Cardiac septum (tissue), 1 donor: Measurements from ENCODE around the gene MBLAC1. TPM values are rescaled to one million over a fixed set of nuclear protein-coding genes. Genes with fewer than 3 reads are reported as not detected.
A peak's percentile ranks its signal among the peaks of the same experiment; 100 is the strongest.
"Not testable (repeated sequence)": the region's sequence is repeated elsewhere in the genome, so short reads cannot be mapped to it uniquely, and the experiment has no call there.

Source experiments
- DNase-seq: peaks from one replicate; pipeline ENCODE4 v3.0.0-alpha.2; 2020; ENCODE audit warnings: low spot score
- intact Hi-C: fragments of 100-400 bp; cut with DNase I; formaldehyde crosslinking; loops from one replicate; pipeline ENCODE4 v1.14.0; 2022
- total RNA-seq: library from RNA; stranded (reverse); fragmentation: NEBNext Ultra II Directional; extraction: Animal tissue kit (Norgen Biotek cat#: 25700); gene quantifications from one replicate; pipeline ENCODE4 v1.2.1, GENCODE V29; 2021
- donor health status: DM: no; HTN: no; CAD: no.

MBLAC1 gene
- total RNA-seq, 1 donor from 2014 or later, result 1.5 TPM

DNA sequence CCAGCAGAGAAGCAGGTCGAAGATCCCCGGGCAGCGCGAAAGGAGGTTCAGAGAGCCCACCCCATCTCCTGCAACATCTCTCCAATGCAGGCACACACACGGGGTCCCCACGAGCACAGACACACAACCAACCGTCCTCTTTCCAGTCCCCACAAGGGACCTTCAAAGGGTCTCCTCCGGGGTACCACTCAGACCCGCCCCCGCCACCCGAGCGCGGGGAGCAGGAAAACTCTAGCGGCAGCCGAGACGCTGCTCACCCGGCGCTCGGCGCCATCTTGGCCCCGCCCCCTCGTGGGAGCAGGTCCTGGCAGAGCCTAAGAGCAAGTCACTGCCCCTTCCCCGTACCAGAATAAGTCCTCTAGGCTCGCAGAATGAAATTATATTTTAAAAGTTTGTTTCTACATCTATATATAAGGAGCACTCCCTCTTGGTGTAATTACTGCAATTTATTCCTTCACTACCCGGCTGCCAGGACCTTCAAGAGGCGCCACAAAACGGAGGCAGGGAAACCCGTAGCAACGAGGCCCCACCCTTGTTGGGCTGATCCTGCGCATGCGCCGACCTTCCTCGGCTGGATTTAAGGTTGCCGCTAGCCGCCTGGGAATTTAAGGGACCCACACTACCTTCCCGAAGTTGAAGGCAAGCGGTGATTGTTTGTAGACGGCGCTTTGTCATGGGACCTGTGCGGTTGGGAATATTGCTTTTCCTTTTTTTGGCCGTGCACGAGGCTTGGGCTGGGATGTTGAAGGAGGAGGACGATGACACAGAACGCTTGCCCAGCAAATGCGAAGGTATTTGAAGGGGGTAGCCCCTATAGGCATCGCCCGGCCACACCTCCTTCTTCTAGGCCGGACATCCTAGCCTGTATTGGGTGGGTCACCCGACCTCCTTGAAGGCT is 7.4 kb upstream of the MBLAC1 start, which contains the start of the genes CNPY4 and TAF6:
TSS of gene CNPY4 (plus strand) at position 563 of the 898 bp plus-strand sequence. CDS start at position 674, 111 bp downstream.
TSS of gene TAF6 (minus strand) at position 287 of the 898 bp plus-strand sequence. CDS start 5,149 bp downstream, outside the sequence.
- intact Hi-C loops, result loop anchor here (1.0 kb wide), 2 partner anchors 8 to 19 kb away; no protein-coding TSS in a partner anchor
- DNase-seq, result peak; percentile 98

DNA sequence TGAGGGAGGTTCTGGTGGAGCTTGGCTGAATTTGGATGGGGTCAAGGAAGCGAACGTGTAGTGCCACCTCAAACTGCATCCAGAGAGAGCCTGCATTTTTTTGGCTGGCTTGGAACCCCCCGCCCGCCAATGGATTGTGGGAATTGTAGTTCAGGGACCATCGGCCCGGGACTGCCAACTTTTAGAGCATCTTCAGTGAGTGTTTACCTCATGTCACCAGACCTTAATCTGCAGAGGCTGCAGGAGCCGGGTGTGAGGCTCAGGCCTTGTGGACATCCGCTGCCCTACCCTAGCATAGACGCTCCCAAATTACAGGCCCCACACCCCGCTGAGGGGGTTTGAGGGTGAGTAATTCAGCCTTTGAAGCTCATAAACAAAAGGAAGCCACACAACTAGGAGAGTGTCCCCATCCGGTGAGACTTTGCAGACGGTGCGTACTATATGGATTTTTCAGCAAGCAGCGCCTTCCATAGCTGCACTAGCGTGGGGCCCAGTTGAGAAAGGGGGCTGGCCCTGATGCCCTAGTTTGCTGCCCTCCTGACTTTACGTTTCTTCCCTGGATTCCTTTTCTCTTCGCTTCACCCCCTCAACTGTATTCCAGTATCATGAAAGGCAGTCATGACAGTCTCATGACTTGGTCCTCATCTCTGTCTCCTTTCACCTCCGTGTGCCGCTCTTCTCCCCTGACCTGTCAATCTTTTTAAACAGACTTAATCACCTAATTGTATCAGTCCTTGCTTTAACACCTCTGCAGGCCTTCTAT is 6.6 kb upstream of the MBLAC1 start:
- peak; percentile 80 for DNase-seq

DNA sequence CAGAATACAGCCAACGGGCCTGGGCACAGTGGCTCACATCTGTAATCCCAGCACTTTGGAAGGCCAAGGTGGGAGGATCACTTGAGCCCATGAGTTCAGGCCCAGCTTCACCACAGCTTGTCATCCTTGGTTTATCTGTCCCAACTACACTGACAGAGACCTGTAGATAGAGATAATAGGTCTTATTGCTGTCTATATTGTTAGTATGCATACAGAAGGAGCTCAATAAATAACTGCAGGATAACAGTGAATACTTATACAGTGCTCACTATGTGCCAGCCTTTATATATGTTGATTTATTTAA is 6.1 kb upstream of the MBLAC1 start:
- intact Hi-C loops, result no loop called here
- no peak for DNase-seq

More for the DNA sequence above, 6.6 kb upstream of the MBLAC1 start:
- intact Hi-C loops, result loop anchor here (1.0 kb wide), 2 partner anchors 7 to 20 kb away; no protein-coding TSS in a partner anchor

DNA sequence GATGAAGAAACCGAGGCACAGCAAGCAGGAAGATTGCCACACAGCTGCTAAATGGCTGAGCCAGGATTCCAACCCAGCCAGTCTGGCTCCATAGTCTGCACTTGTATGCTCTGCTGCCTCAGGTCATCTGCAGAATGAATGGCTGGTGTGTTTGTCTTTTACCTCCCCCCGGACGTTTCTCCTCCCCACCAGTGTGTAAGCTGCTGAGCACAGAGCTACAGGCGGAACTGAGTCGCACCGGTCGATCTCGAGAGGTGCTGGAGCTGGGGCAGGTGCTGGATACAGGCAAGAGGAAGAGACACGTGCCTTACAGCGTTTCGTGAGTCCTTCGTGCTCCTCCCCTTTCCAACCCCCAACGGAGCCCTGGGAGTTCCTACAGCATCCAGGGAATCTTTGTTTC is 4.7 kb upstream of the MBLAC1 start:
- DNase-seq, result no peak
- intact Hi-C loops, result no loop called here

DNA sequence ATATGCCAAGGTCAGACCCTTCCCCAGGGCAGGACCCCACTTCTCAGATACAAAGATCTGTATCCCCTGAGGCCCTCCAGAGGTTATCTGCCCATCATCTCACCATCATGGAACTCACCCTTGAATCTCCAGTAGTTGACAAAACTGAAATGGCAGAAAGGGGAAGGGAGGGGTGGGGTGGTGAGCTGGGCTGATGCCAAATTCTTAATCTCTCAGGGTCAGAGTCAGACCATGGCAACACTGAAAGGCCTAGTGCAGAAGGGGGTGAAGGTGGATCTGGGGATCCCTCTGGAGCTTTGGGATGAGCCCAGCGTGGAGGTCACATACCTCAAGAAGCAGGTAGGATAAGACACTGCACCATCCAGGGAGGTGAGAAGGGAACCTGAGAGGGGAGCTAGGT is 4.2 kb upstream of the MBLAC1 start:
- intact Hi-C loops, result no loop called here
- DNase-seq, result no peak

DNA sequence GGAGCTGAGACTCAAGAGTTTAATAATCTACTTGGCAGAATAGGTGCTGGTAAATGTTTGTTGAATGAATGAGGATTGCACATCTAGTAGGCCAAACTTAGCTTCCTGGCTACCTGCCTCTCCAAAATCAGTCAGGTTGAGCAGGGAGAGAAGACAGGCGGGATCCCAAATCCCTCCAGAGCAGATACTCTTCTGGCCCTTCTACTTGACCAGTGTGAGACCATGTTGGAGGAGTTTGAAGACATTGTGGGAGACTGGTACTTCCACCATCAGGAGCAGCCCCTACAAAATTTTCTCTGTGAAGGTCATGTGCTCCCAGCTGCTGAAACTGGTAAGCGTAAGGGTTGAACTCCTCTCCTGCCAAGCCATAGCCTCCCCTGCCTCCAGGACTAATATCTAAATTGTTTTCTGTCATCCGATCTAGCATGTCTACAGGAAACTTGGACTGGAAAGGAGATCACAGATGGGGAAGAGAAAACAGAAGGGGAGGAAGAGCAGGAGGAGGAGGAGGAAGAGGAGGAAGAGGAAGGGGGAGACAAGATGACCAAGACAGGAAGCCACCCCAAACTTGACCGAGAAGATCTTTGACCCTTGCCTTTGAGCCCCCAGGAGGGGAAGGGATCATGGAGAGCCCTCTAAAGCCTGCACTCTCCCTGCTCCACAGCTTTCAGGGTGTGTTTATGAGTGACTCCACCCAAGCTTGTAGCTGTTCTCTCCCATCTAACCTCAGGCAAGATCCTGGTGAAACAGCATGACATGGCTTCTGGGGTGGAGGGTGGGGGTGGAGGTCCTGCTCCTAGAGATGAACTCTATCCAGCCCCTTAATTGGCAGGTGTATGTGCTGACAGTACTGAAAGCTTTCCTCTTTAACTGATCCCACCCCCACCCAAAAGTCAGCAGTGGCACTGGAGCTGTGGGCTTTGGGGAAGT is 2.2 kb upstream of the MBLAC1 start:
- intact Hi-C loops, result loop anchor here (5.0 kb wide), 2 partner anchors 37 to 132 kb away; partner anchors contain the start of gene COPS6
- no peak for DNase-seq

DNA sequence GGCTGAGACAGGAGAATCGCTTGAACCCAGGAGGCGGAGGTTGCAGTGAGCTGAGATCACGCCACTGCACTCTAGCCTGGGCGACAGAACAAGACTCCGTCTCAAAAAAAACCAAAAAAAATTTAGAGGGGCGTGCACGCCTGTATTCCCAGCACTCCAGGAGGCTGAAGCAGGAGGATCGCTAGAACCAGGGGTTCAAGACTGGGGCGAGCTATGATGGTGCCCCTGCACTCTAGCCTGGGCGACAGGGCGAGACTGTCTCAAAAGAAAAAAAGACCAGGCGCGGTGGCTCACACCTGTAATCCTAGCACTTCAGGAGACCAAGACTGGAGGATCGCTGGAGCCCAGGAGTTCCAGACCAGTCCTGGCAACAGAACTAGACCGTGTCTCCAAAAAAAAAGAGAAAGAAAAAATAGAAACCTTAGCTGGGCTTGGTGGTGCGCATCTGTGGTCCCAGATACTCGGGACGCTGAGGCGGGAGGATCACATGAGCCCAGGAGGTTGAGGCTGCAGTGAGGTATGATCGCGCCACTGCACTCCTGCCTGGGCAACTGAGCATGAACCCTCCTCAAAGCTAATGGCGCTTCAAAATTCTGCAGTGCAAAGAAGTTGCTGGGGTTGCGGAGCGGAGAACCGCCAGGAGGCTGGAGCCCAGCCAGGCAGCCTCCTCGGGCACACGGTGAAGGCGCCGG is 382 bp upstream of the MBLAC1 start:
- intact Hi-C loops, result loop anchor here (2.0 to 5.0 kb wide), 3 partner anchors 26 to 134 kb away; partner anchors contain the start of genes AP4M1, COPS6 and MCM7
- DNase-seq, result no peak

DNA sequence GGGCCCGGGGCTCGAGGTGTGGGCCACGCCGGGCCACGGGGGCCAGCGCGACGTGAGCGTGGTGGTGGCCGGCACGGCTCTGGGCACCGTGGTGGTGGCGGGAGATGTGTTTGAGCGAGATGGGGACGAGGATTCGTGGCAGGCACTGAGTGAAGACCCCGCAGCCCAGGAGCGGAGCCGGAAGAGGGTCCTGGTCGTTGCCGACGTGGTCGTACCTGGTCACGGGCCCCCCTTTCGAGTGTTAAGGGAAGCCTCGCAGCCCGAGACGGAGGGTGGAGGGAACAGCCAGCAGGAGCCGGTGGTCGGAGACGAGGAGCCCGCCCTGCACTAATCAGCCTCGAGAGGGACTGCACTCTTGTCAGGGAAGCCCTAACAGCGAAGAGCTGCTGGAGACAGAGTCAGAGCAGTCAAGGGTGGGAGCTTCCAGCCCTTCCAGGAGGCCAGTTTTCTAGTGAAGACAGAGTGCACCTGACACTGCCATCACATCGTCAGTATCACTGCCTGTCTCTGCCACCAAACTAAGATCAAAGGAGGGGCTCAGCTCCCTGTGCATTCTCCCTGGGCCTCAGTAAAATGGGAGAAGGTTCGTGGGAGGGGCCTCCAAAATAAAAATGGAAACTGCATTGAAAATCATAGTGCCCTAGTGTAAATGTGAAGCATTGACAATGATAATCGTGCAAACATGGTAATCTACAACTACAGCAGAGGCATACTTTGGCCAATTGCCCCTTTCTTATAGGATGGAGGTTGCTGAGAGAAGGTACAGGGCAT is 1.3 kb downstream of the MBLAC1 start:
- no peak for DNase-seq
- intact Hi-C loops, result loop anchor here (1.0 to 5.0 kb wide), 4 partner anchors 9 to 136 kb away; partner anchors contain the start of genes AP4M1, CNPY4, COPS6 and MCM7

DNA sequence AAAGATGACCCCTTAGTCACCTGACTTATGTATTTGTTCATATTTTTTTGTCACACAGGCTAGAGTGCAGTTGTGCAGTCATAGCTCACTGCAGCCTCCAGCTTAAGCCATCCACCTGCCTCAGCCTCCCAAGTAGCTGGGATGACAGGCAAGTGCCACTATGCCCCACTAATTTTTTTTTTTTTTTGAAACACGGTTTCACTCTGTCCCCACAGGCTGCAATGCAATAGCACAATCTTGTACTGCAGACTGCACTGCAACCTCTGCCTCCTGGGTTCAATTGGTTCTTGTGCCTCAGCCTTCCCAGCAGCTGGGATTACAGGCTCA is 1.8 kb downstream of the MBLAC1 start:
- DNase-seq, result no peak
- intact Hi-C loops, result loop anchor here (5.0 kb wide), 2 partner anchors 41 to 136 kb away; partner anchors contain the start of gene COPS6

DNA sequence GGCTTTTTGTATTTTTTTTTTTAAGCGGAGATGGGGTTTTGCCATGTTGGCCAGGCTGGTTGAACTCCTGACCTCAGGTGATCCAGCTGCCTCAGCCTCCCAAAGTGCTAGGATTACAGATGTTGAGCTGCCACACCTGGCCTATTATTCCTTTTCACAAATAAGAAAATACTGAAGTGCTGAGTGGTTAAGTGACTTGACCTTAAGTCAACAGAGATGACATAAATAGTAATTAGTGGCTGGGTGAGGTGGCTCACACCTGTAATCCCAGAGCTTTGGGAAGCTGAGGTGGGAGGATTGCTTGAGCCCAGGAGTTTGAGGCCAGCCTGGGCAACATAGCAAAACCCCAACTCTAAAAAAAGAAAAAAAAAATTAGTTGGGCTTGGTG is 3.4 kb downstream of the MBLAC1 start:
- intact Hi-C loops, result loop anchor here (10.0 kb wide), 1 partner anchor 215 kb away; no protein-coding TSS in a partner anchor
- DNase-seq, result not testable (repeated sequence)

DNA sequence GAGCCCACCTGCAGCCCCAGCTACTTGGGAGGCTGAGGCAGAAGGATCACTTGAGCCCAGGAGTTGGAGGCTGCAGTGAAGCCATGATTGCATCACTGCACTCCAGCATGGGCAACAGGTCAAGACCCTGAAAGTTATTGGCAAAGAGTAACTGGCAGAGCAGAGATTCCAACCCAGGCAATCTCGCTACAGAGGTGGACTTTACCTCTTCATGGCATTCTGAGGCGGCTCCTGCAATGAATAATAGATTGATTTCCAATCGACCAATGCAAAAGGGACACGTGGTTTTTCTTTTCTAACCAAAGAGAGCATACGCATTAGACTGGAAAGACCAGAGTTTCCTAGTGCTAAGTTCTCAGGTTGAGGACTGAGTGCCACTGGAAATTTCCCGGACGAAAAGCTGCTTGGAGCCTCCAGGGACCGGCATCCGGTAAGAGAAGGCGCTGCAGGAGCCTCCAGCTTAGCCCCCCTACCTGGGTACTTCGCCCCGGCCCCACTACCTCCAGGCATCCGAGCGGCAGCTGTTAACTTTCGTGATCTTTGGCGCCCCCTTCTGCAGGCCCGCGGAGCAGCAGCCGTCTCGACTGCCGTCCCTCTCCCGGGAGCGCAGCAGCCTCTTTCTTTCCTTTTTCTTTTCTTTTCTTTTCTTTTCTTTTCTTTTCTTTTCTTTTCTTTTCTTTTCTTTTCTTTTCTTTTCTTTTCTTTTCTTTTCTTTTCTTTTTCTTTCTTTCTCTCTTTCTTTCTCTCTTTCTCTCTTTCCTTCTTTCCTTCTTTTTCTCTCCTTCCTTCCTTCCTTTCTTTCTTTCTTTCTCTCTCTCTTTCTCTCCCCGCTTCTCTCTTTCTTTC is 4.1 kb downstream of the MBLAC1 start:
- intact Hi-C loops, result loop anchor here (10.0 kb wide), 1 partner anchor 214 kb away; no protein-coding TSS in a partner anchor
- peak; percentile 90 for DNase-seq

DNA sequence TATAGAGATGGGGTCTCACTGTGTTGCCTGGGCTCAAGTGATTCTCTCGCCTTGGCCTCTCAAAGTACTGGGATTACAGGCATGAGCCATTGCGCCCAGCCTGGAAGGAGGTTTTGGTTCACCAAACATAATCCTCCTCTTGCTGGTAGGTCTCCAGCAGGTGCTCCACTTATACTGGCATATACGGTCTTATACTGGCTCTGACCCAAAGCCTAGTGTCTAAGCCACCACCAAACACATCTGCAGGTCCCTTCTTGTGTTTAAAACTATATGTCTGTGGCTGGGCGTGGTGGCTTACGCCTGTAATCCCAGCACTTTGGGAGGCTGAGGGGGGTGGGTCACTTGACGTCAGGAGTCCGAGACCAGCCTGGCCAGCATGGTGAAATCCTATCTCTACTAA is 5.4 kb downstream of the MBLAC1 start:
- intact Hi-C loops, result loop anchor here (2.0 to 10.0 kb wide), 2 partner anchors 85 to 213 kb away; no protein-coding TSS in a partner anchor
- no peak for DNase-seq

DNA sequence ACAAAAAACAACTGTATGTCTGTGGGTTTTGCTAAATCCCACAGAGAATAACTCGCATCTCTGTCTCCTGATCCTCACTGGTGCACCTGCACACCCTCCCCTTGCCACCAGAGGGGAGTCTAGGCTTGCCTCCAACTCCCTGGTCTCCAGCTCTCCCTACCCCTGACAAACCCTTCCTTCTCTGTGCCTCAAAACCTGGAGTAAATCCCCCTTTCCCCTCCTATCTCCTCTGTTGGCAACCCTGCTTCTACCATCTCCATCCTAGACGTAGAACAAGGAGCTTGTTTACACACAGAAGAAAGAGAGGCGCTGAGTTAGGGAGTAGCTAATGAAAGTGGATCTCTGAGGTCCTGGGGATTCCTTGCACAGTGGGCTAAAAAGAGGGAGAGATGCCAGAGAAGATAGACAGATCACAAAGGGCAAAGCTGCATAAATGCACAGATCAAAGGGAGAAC is 6.0 kb downstream of the MBLAC1 start:
- intact Hi-C loops, result loop anchor here (2.0 to 10.0 kb wide), 2 partner anchors 84 to 212 kb away; no protein-coding TSS in a partner anchor
- peak; percentile 79 for DNase-seq

DNA sequence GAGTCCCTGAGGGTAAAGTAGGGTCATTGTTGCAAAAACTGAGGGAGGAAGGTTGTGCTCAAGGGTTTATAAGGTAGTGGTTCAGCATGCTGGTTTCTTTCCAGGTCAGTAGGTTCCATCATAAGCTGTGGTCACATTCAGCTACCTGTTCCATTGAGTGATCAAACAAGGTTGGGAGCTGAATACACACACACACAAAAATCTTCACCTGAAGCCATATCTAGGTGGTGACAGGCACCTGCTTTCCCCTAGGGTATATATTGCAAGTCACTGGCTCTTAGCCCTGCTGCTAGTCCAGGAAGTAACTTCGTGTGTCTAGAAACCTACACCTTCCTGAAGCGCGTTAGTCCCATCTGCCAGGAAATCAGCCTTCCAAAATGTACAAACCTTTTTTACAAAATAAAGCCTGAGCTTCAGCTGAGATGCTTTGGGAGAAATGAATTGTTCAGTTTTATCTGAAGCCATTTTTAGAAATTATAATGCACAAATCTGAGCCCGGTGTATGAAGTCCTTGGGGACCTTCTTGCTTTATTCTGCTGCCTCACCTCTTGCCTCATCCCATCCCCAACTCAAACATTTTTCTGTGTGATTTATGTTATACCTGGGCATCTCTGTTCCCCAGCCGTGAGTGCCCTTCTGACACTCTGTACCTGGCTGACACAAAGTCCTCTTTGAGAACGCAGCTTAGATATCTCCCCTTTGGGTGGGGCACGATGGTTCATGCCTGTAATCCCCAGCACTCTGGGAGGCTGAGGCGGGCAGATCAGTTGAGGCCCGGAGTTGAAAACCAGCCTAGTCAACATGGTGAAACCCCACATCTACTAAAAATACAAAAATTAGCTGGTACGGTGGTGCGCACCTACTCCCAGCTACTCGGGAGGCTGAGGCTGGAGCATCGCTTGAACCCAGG is 11.3 kb downstream of the MBLAC1 start:
- no peak for DNase-seq
- intact Hi-C loops, result loop anchor here (10.0 kb wide), 1 partner anchor 207 kb away; no protein-coding TSS in a partner anchor

DNA sequence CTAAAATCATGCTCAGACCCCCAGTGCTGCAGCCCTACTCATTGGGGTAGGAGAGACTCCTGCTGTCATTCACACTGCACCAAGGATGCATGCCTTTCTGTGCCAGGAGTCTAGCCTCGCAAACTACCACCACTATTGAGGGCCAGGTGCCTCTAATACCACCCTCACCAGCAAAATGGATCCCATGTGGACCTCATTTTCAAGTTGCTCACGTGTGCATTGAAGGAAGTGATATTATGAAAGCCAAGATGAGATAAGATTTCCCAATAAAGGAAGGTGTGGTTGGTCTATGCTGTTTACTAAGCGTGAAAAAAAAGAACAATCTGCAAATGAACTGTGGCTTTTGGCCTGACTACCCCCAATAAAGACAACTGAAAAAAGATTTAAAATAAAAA is 14.8 kb downstream of the MBLAC1 start:
- intact Hi-C loops, result no loop called here
- no peak for DNase-seq

DNA sequence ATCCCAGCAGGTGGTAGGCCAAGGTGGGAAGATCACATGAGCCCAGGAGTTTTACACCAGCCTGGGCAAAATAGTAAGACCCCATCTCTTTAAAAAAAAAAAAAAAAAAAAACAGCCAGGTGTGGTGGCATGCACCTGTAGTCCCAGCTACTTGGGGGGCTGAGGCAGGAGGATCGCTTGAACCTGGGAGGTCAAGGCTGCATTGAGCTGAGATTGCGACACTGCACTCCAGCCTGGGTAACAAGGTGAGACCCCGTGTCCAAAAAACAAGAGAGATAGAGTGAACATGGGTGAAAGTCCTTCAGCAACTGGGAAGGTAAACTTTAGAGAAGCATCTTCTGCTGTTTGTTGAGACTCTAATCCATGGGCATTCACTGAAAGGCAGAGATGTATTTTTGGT is 15.7 kb downstream of the MBLAC1 start:
- intact Hi-C loops, result no loop called here
- DNase-seq, result no peak
